Astrocyte (in vitro differentiated cells and primary cell): ENCODE data around the gene ATG7. TPM values are rescaled to one million over a fixed set of nuclear protein-coding genes. Genes with fewer than 3 reads are reported as not detected.

Experiments
- DNase-seq: peaks from one replicate; pipeline ENCODE4 v3.0.0-alpha.2; 2010; ENCODE audit warnings: low read depth
- FAIRE-seq: peaks from 2 replicates; lab custom pipeline; 2011; peaks lifted over from hg19 to GRCh38; lab: Jason Lieb, UNC
- H2AFZ ChIP-seq: 2 replicates; pipeline ENCODE4 v1.6.0; 2012; ENCODE audit warnings: low read depth, low read length, inconsistent platforms
- H3K27ac ChIP-seq: 2 replicates; pipeline ENCODE4 v1.5.1; 2011; ENCODE audit warnings: low read depth, low read length, inconsistent platforms
- H3K27me3 ChIP-seq: 2 replicates; pipeline ENCODE4 v1.6.0; 2011; ENCODE audit warnings: low read length, inconsistent platforms; ENCODE audit not compliant: insufficient read depth
- H3K36me3 ChIP-seq: 2 replicates; pipeline ENCODE4 v1.5.1; 2011; ENCODE audit warnings: low read length, inconsistent platforms; ENCODE audit not compliant: insufficient read depth
- H3K4me1 ChIP-seq: 2 replicates; pipeline ENCODE4 v1.5.1; 2011; ENCODE audit warnings: low read length, inconsistent platforms; ENCODE audit not compliant: insufficient read depth
- H3K4me2 ChIP-seq: 2 replicates; pipeline ENCODE4 v1.6.0; 2012; ENCODE audit warnings: low read length, inconsistent platforms
- H3K4me3 ChIP-seq: 2 replicates; pipeline ENCODE4 v1.5.1; 2011; ENCODE audit warnings: low read depth, mild to moderate bottlenecking, low read length, inconsistent platforms; ENCODE audit not compliant: insufficient read depth
- H3K79me2 ChIP-seq: 2 replicates; pipeline ENCODE4 v1.6.0; 2012; ENCODE audit warnings: mild to moderate bottlenecking, low read length, inconsistent platforms; ENCODE audit not compliant: insufficient read depth
- H3K9ac ChIP-seq: 2 replicates; pipeline ENCODE4 v1.6.0; 2012; ENCODE audit warnings: mild to moderate bottlenecking, low read length, inconsistent platforms
- H3K9me3 ChIP-seq: 2 replicates; pipeline ENCODE4 v1.5.1; 2012; ENCODE audit warnings: low read depth, mild to moderate bottlenecking, low read length, inconsistent platforms; ENCODE audit not compliant: insufficient read depth
- H4K20me1 ChIP-seq: 2 replicates; pipeline ENCODE4 v1.6.0; 2012; ENCODE audit warnings: low read length, inconsistent platforms; ENCODE audit not compliant: insufficient read depth
- H3K27ac Mint-ChIP-seq: one replicate; pipeline ENCODE4 v1.8.0; 2021; ENCODE audit warnings: mild to moderate bottlenecking, mixed read lengths; ENCODE audit not compliant: unreplicated experiment
- H3K27me3 Mint-ChIP-seq: one replicate; pipeline ENCODE4 v1.8.0; 2021; ENCODE audit warnings: low read depth, mixed read lengths; ENCODE audit not compliant: unreplicated experiment
- H3K36me3 Mint-ChIP-seq: one replicate; pipeline ENCODE4 v1.8.0; 2021; ENCODE audit warnings: low read depth, mixed read lengths; ENCODE audit not compliant: unreplicated experiment
- H3K4me1 Mint-ChIP-seq: one replicate; pipeline ENCODE4 v1.8.0; 2021; ENCODE audit warnings: low read depth, mixed read lengths; ENCODE audit not compliant: unreplicated experiment
- H3K4me3 Mint-ChIP-seq: one replicate; pipeline ENCODE4 v1.8.0; 2021; ENCODE audit warnings: mild to moderate bottlenecking, moderate library complexity, mixed read lengths; ENCODE audit not compliant: unreplicated experiment
- H3K9me3 Mint-ChIP-seq: one replicate; pipeline ENCODE4 v1.8.0; 2021; ENCODE audit warnings: mild to moderate bottlenecking, mixed read lengths; ENCODE audit not compliant: unreplicated experiment
- CTCF ChIP-seq: IDR thresholded peaks from 2 replicates; pipeline ENCODE4 v1.5.1; 2011; ENCODE audit warnings: low read depth, mild to moderate bottlenecking, inconsistent platforms, low read length, moderate library complexity; ENCODE audit not compliant: insufficient read depth
- EZH2 ChIP-seq: IDR thresholded peaks from 2 replicates; pipeline ENCODE4 v1.6.1; 2012; ENCODE audit warnings: mild to moderate bottlenecking, low read length, inconsistent platforms; ENCODE audit not compliant: insufficient read depth
- total RNA-seq: library from RNA; stranded (reverse); gene quantifications from 2 replicates; pipeline ENCODE4 v1.2.1, GENCODE V29; 2021

Gene ATG7
- total RNA-seq, 1 donor from 2014 or later: 29.5 TPM

GRCh38 chr3:11224870-11225229 is 47.3 kb upstream of the ATG7 start:
- peaks cover 6% of the 10 kb centered on the region for H4K20me1 ChIP-seq
- no peaks in the 10 kb centered on the region for H3K9me3 ChIP-seq
- Mint-ChIP-seq H3K4me3 (peak overlapping the region; percentile 4), H3K4me1 (peaks cover 14% of the 10 kb centered on the region), H3K9me3 (peaks cover 2% of the 10 kb centered on the region), H3K36me3 (peaks cover 5% of the 10 kb centered on the region), H3K27ac (peak overlapping the region; percentile 95), H3K27me3 (no peaks in the 10 kb centered on the region)
- H3K4me3 ChIP-seq: peak overlapping the region; percentile 50
- FAIRE-seq (no peak), DNase-seq (no peak)
- peak overlapping the region; percentile 15 for H2AFZ ChIP-seq
- H3K4me2 ChIP-seq: peak overlapping the region; percentile 85
- no peak for TF ChIP-seq CTCF
- TF ChIP-seq EZH2: no peak
- no peaks in the 10 kb centered on the region for H3K27me3 ChIP-seq
- H3K79me2 ChIP-seq: peaks cover 57% of the 10 kb centered on the region
- peak overlapping the region; percentile 92 for H3K27ac ChIP-seq
- peak overlapping the region; percentile 79 for H3K9ac ChIP-seq
- H3K36me3 ChIP-seq: peaks cover 3% of the 10 kb centered on the region
- peaks cover 14% of the 10 kb centered on the region for H3K4me1 ChIP-seq

DNA sequence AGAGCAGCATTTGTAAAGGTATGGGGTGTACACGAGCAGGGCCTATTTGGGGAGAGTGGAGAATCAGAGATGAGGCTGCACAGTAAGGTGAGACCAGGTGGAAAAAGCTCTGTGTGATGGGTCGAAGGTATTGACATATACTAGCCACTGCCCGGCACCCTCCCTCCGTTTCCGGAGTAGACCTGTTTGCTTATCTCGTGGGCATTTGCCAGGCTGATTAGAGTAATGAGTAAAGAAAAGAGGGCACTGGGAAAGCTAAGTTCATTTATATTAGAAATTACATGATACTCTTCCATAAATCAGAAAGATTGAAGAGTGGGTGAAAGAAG is 46.2 kb upstream of the ATG7 start:
- Histone ChIP-seq H3K4me3 (peak overlapping the region; percentile 50), H4K20me1 (no peaks in the 10 kb centered on the region), H3K27ac (peak overlapping the region; percentile 92), H3K9me3 (no peaks in the 10 kb centered on the region), H3K27me3 (no peaks in the 10 kb centered on the region), H3K9ac (peak overlapping the region; percentile 79), H3K4me2 (peak overlapping the region; percentile 85), H2AFZ (peak overlapping the region; percentile 64), H3K4me1 (peaks cover 14% of the 10 kb centered on the region), H3K36me3 (peaks cover 3% of the 10 kb centered on the region), H3K79me2 (peaks cover 46% of the 10 kb centered on the region)
- Mint-ChIP-seq H3K4me1 (peaks cover 14% of the 10 kb centered on the region), H3K4me3 (peak overlapping the region; percentile 5), H3K27ac (peak overlapping the region; percentile 95), H3K9me3 (peaks cover 2% of the 10 kb centered on the region), H3K27me3 (no peaks in the 10 kb centered on the region), H3K36me3 (peaks cover 5% of the 10 kb centered on the region)
- FAIRE-seq (no peak), DNase-seq (no peak)
- TF ChIP-seq CTCF: no peak
- TF ChIP-seq EZH2: no peak

DNA sequence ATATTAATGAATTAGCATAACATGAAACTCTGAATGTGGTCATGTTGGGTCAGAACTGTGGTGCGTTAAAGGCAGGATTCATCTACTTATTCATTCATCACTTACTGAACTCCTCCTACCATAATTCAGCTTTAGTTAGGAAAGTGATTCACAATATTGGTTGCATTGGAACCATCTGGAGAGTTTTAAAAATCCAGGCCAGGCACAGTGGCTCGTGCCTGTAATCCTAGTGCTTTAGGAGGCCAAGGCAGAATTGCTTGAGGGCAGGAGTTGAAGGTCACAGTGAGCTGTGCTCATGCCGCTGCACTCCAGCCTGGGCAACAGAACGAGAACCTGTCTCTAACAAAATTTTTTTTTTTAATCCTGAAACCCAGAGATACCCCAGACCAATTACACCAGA is 44.2 kb upstream of the ATG7 start:
- H3K79me2 ChIP-seq: peaks cover 41% of the 10 kb centered on the region
- peaks cover 14% of the 10 kb centered on the region for H3K4me1 ChIP-seq
- H3K4me2 ChIP-seq: no peak overlapping the region
- H2AFZ ChIP-seq: no peak overlapping the region
- Mint-ChIP-seq H3K36me3 (peaks cover 5% of the 10 kb centered on the region), H3K4me3 (no peak overlapping the region), H3K9me3 (peaks cover 2% of the 10 kb centered on the region), H3K27ac (no peak overlapping the region), H3K27me3 (no peaks in the 10 kb centered on the region), H3K4me1 (peaks cover 14% of the 10 kb centered on the region)
- H3K9ac ChIP-seq: no peak overlapping the region
- FAIRE-seq (no peak), DNase-seq (no peak)
- no peak overlapping the region for H3K4me3 ChIP-seq
- H3K36me3 ChIP-seq: peaks cover 3% of the 10 kb centered on the region
- H3K27me3 ChIP-seq: no peaks in the 10 kb centered on the region
- no peaks in the 10 kb centered on the region for H4K20me1 ChIP-seq
- TF ChIP-seq CTCF (no peak), EZH2 (no peak)
- no peaks in the 10 kb centered on the region for H3K9me3 ChIP-seq
- no peak overlapping the region for H3K27ac ChIP-seq
